B cell (primary cell): ENCODE measurements around the gene HSD17B12.

ENCODE experiments used
- EZH2 ChIP-seq: IDR thresholded peaks from 2 replicates; pipeline ENCODE4 v1.6.1; 2012; ENCODE audit warnings: borderline replicate concordance, low read depth, mild to moderate bottlenecking, moderate library complexity, low read length; ENCODE audit not compliant: insufficient read depth, poor library complexity, severe bottlenecking
- TF ChIP-seq, protein P1 (sequence below): fragments of 200-600 bp; IDR thresholded peaks from one replicate; pipeline ENCODE4 v1.8.0; 2022; ENCODE audit warnings: antibody characterized with exemption, mild to moderate bottlenecking

DNA sequence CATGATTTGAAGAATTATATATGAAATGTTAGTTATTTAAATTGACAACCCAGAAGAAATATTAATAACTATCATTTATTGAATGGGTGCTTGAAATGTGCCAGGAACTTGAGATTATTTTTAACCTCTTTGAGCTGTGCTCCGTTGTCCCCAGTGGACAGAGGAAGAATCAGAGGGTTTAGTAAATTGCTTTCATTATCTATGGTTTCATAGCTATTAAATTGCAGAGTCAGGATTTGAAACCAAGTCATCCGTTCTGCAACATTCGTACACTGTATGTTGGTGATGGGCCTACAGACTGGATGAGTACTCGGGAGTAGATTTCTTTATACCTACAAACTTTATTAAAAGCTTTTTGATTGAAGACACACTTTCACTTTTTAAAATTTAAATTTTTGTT is 4.9 kb downstream of the HSD17B12 start:
- TF ChIP-seq, protein P1, sequence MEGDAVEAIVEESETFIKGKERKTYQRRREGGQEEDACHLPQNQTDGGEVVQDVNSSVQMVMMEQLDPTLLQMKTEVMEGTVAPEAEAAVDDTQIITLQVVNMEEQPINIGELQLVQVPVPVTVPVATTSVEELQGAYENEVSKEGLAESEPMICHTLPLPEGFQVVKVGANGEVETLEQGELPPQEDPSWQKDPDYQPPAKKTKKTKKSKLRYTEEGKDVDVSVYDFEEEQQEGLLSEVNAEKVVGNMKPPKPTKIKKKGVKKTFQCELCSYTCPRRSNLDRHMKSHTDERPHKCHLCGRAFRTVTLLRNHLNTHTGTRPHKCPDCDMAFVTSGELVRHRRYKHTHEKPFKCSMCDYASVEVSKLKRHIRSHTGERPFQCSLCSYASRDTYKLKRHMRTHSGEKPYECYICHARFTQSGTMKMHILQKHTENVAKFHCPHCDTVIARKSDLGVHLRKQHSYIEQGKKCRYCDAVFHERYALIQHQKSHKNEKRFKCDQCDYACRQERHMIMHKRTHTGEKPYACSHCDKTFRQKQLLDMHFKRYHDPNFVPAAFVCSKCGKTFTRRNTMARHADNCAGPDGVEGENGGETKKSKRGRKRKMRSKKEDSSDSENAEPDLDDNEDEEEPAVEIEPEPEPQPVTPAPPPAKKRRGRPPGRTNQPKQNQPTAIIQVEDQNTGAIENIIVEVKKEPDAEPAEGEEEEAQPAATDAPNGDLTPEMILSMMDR = no peak
- no peak for TF ChIP-seq EZH2
